ENCODE data around the gene RAET1G.

DNA sequence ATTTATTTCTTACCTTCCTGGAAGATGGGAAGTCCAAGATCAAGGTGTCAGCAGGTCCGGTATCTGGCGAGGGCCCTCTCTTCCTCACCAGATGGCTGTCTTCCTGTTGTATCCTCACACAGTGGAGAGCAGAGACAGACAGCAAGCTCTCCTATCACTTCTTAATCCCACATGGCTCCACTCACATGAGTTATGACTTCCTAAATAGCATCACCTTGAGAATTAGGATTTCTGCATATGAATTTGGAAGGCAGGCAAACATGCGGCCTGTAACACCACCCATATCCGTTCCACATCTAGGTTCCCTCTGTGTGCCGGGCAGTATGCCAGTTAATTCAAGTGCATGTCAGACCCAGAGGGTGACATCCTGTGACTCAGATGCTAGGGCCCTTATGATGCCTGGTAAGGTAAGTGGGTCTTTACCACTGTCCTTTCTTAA, 27.1 kb downstream of the RAET1G start:
- TF ChIP-seq EZH2phosphoT487 (IDR thresholded peaks at IDR 0.05; ENCODE audit: insufficient read depth, low read depth) (no peak), EZH2 (IDR thresholded peaks at IDR 0.05; ENCODE audit: insufficient read depth, poor library complexity, severe bottlenecking) (no peak)
